Kasumi-1 (cell line): ENCODE data around the gene CDPF1.

Source experiments
- DNase-seq, 2 experiments: peaks; one replicate each; lab custom pipeline; 2025; lab: John Stamatoyannopoulos, UW

CDPF1 gene, protein sequence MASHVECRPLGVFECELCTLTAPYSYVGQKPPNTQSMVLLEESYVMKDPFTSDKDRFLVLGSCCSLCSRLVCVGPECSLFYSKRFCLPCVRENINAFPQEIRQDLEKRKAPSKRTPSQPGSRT

DNA sequence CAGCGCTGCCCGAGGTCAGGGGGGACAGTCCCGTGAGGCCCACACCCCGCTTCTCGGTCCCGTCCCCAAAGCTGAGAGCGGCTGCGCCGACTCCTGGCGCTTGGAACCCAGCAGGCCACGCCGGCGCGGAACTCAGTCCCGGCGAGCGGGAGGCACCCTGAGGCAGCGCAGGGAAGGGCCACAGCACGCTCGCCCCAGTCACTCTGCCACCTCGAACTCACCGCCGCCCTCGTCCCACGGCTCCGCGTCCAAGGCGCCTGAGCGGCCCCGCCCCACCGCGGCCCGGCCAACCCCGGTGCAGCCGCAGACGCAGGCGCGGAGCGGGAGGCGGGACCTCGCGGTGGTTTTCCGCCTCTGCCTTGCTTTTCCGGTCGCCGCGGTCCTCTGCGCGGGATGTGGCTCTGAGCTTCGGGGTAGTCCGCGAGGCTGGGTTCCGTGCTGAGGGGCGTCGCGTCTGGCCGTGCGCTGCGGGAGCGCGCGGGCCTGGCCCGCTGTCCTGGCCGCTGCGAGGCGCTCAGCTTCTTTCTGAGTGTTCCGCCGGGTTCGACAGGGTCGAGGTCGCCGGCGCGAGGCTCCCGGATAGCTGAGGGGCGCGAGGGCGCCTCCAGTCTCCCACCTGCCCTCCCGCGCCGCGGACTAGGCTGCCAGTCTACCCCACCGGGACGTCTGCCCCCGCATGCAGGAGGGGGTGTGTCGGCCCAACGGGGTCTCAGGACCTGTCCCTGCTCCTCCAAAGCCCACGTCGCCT is at the start of gene CDPF1:
Gene CDPF1 (minus strand): TSS at position 259 of the 748 bp plus-strand sequence. CDS start 2,009 bp downstream, outside the sequence.
- DNase-seq = peak; percentile 78 to 86

DNA sequence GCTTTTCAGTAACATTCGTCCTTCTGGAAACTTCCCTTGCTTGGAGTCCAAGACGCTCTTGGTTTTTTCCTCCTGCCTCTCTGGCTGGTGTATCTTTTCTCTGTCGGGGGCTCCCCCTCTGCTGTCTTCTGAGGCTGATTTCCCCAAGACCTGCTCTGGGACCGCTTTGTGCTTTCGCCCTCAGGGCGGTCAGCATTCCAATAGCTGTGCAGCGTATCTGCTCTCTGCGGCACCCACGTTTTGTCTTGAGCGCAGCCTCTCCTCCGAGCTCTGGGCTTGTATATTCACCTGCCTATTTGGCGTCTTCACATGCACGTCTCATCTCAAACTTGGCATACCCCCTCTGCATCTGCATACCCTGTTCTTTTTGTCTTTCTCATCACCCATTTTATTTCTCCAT is 49.0 kb upstream of the CDPF1 start:
- DNase-seq = no peak

DNA sequence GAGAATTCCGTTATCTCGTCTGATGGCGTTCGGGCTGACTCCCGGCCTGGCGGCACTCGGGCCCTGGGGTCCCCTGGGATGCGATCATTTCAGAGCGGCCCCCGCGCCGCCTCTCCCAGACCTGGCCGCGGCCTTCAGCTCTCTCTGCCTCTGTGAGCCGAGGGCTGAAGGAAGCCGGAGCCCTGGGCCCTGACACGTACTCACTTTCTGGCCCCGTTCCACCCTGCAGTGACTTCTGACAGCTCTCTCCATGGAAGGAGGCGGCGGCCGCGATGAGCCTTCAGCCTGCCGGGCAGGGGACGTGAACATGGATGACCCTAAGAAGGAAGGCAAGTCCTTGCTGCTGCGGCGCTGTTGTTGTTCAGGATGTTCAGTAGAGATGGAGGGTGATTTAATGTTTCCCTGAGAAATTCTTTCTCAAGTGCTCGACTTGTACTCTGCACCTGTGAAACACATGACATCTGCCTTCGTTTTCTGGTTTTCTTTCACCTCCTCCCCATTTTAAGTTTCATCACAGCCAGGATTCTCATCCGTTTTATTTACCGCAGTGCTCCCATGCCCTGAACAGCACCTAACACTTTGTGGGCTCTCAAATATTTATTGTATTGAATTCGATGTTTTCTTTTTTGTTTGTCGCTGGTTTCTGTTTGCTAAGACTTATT is 47.2 kb upstream of the CDPF1 start:
- peak; percentile 7 to 10 for DNase-seq

DNA sequence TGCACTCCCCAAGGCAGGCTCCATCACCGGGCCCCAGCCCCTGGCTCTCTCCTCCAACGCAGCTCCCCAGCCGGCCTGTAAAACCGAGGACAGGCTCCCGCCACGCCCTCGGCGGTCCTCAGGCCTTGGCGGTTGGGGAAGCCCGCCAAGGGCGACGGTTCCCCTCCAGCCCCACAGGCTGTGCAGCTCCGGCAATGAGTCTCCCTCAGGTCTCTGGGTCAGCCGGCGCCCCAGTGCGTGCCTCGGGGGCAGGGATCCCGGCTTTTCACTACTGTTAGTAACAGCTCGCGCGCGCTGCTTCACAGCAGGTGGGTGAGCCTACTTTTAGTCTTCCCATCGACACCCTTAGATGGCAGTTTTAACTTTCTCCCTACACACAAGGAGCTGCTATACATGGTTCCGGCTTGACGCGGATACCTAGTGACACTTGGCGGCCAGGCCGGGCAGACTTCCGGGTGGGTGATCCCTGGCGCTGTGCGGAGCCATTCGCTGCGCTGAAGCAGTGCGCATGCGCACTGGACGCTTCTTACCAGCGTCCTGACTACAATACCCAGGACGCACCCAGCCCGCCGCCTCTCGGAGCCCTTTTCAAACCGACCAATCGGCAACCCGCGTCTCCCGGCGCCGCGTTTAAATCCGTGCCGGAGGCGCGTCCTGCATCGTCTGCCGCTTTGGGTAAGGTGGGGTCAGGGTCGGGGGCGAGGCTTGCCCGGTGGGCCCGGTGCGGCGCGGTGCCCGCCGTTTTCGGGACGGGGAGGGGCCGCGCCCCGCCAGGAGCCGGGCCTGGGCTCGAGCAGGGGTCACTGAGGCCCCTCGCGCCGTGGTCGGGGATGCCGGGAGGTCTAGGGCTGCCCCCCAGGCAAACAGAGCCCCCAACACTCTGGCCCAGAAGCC is 46.4 kb upstream of the CDPF1 start, which contains the start of gene GTSE1:
Gene GTSE1 (plus strand): TSS at position 614 of the 894 bp plus-strand sequence. CDS start 531 bp downstream, outside the sequence.
- DNase-seq = peak; percentile 96

DNA sequence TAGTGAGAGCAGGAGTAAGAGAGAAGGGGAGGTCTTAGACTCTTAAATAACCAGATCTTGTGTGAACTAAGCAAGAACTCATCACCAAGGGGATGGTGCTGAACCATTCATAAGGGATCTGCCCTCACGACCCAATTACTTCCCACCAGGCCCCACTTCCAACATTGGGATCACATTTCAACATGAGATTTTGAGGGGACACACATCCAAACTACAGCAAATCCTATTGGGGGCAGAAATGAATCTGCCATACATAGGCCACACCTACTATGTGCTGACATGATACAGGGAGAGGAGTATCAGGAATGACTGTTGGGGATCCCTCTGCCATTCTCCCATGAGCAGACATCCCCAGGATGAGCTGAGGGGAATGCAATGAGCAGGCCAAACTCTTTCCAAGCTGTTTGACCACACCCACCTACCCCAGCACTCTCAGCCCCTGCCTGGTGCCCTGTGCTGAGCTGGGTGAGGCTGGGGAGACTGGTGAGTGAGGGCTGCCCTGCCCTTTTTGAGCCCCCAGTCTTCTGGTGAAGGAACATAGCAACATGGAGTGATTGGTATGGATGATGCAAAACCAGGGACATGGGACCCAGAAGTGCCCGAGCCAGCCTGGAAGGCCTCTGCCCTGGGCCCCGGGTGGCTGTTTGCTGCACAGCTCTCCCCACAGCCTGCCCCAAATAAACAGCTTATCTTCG is 45.3 kb upstream of the CDPF1 start:
- DNase-seq = no peak

DNA sequence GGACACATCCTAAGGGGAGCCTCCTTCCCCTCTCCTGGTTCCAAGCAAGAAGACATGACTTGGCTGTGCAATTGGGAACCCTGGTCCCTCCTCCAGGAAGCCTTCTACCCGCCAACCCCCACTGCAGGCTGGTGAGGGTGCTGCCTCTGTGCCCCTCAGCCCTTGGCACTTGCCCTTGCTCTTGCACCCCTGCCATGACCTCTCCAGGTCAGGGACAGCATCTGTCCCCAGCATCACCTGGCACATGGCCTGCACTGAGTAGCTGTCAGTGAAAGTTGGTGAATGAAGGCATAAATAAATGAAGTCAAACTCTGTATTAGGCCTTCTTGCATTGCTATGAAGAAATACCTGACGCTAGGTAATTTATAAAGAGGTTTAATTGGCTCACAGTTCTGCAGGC is 44.7 kb upstream of the CDPF1 start:
- no peak for DNase-seq

DNA sequence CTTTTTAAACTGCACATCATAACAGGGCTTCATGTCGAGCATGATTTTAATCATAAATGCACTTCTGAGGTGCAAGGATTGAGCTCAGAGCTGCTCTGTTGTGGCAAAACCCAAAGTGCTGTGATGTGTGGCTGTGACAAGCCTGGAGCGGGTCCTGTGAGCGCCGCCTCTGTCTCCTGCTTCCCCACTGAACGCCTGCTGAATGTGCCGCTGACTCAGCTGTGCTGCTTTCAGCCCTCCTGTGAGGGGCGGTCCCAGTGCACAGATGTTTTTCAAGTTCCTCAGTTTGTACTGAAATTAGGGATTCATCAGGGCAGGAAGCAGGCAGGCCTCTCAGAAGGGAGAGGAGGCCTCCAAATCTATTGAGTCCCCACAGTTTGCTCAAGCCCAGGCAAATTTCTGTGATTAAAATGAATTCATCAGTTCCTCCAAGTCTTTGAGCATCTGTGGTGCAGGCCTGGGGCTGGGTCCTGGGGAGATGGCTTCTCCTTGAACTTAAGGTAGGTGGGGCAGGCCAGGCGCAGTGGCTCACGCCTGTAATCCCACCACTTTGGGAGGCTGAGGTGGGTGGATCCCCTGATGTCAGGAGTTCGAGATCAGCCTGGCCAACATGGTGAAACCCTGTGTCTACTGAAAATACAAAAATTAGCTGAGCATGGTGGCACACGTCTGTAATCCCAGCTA is 43.6 kb upstream of the CDPF1 start:
- DNase-seq = peak; percentile 91 to 92

DNA sequence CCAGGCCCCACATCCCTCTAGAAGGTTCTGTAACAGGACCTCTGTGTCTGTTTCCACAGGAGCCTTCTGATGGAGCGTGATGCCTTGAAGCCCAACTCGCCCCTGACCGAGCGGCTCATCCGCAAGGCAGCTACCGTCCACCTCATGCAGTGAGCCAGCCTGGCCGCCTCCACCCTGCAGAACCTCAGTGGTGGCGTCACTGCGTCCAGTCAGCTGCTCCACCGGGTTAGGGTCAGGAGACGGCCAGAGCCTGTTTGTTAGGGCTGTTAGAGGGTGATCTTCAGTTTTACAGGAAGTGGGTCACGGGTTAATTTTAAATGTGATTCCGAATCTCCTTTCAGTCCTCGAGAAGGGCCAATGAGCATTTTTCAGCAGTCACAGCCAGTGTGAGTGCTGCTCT is 42.6 kb upstream of the CDPF1 start:
- no peak for DNase-seq

DNA sequence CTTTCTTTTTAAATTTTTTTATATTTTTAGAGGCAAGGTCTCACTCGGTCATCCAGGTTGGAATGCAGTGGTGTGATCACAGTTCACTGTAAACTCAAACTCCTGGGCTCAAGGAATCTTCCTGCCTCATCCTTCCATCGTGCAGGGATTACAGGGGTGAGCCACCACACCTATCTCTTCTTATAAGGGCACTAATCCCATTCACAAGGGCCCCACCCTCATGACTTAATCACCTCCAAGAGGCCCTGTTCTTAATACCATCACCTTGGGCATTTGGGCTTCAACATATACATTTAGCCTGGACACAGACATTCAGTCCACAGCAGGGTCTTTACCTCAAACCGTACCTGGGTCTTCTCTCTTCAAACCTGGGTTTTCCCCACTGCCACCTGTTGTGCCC is 42.1 kb upstream of the CDPF1 start:
- no peak for DNase-seq

DNA sequence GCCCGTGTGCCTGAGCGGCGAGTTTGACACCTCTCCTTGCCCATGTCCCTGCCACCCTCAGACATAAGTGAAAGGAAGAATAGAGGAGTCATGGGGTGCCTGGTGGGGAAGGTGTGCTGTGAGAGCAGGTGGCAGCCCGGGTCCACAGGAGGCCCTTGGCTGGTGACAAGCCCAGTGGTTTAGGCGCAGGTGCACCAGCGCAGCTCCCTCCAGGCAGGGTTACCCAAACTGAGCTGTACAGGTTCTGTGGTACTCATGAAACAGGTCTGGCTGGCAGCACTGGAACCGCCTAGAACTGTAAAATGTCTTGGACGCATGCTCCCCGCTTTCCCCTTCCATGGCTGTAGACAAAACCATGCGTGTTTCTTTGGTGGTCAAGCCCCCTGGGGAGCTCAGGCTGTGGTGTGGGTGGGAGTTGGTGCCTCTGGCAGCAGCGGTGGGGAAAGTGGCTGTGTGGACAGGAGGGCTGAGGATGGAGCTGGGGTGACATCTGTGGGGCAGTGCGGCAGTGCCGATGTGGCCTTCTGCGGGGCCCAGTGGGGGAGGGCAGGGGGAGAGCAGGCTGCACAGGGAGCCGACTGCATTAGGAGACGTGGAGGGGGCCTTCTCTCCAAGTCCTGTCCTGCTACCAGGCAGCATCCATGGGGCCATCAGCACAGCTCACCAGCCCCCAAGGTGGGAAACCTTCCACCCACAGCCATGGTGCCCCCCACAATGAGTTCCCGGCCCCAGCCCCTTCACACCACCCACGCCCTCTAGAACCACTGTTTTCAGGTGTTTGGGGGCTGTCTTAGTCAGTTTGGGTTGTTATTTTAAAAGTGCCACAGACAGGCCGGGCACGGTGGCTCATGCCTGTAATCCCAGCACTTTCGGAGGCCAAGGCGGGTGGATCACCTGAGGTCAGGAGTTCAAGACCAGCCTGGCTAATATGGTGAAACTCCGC is 41.0 kb upstream of the CDPF1 start:
- DNase-seq = no peak

DNA sequence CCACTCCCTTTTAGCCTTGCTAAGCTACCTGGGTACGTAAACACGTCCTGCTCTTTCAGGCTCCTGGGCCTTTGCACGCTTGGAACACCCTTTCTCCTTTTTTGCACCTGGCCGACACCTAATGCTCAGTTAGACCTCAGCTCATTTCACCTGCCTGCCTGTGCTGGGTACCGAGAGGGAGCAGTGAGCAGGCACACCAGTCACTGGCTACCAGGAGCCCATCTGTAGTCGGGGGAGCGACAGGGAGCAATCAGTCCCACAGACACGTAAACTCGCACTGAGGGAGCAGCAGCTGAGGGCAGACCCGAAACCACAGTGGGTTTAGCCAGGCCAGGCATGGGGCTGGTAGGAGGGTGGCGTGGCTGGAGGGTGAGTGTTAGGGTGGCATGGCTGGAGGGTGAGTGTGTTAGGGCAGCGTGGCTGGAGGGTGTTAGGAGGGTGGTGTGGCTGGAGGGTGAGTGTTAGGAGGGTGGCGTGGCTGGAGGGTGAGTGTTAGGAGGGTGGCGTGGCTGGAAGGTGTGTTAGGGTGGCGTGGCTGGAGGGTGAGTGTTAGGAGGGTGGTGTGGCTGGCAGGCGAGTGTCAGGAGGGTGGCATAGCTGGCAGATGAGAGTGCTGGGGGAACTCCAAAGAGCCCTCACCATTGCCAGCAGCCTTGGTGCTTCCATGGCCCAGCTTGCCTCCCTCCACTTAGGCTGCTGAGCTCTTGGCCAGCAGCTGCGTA is 40.2 kb upstream of the CDPF1 start:
- DNase-seq = no peak

DNA sequence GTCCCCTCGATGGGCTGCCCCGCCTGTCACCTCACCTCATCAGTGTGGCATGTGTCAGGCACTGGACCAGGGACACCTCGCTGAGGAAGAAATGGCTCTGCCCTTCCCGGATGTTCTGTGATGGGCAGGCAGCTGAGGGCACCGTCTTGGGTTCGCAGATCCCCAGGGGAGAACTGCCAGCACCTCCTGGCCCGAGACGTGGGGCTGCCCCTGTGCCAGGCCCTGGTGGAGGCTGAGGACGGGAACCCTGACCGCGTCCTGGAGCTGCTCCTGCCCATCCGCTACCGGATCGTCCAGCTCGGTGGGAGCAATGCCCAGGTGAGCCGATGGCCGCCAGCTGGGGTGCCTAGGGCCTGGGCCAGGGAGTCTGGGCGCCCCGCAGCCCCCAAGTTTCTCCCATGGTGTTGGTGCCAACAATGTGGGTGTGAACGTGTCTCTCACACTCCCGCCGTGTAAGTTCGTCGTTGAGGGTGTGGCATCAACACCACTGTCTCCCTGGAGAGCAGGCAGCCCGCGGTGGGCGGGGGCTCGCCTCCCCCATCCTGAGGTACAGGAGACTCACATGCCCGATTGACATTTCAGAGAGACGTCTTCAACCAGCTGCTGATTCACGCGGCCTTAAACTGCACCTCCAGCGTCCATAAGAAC is 39.3 kb upstream of the CDPF1 start:
- no peak for DNase-seq

DNA sequence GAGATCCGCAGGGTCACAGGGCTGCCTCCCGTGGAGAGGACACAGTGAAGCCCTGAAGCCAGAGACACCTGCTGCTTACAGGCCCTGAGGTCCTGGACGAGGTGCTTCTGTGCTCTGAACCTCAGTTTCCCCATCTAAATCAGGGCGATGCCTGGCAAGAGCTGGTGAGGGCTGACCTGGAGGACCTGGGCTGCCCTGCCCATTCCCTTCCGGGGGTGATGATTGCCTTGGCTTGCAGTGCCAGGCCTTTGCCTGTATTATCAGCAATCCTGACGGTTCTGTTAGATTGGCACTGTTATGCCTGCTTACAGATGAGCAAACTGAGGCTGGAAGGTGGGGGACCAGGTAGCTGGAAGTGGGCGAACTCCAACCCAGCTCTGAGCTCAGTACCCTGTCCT is 38.8 kb upstream of the CDPF1 start:
- DNase-seq = no peak

DNA sequence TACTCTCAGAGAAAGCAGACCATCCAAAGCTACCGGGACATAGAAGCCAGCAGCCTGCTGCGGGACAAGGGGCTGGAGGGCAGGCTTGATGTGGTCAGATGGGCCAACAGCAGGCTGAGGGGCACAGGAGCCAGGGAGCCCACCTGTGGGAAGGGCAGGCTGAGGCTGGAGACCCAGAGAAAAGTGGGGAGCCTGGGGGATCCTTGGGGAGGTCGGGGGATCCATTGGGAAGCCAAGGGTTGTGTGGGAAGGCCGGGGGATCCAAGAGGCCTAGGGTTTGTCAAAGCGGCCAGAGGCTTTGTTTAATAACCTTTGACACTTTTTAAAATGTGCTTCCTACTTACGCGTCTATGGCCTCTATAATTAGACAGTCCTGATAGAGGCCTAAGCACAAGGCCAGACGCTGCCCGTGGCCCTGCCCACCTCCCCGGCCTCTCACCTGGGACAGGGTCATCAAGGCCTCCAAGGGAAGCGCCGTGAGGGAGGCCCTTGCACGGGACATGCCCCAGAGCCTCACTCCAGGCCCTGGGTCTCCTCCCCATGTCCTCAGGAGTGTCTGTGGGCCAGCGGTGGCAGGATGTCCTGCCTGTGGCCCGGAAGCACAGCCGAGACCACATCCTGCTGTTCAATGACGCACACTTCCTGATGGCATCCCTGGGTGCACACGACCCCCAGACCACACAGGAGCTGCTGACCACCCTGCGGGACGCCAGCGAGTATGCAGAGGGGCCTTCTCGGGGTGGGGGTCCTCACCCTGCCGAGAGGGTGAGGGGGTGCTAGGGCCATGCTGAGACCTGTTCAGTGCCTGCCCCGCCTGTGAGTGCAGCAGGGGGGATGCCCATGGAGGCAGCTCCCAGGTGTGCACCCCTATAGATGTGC is 38.0 kb upstream of the CDPF1 start:
- DNase-seq = peak; percentile 35 to 54

DNA sequence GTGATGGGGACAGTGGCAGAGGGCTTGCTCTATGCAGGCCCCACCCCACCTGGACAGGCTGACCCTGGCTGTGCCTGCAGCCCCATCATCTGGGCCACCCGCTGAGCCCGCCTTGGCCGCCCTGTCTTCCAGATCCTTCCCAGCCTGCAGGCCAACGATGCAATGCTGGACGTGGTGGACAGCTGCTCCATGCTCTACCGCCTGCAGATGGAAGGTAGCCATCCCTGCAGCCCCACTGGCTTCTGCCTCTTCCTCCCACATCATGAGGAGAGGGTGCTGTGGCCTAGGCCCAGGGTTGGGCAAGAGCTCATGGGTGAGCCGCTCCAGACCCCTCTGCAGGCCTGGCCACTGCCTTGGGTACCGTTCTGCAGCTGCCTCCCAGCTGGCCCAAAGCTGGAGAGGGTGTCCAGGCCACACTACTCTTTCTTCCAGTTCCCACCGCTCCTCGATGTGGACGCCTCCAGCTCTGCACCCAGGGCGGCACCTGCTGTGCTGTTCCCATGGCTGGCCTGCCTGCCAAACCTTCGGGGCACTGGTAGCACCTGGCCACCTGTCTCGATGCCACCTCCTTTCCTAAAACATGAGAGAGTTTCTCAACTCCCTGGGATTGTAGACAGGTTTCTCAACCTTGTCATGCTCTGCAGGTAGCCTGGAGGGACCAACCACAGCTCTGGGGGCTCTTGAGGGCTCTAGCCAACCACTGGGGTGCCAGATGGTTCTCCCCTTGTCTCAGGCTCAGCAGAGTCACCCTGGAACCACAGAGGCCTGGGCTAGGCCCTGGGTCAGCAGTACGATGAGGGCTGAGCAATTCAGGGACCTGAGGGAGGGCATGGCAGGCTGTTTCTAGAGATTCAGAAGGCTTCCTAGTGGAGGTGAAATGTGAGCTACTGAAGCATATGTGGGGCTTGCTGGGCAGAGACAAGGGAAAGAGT is 37.1 kb upstream of the CDPF1 start:
- no peak for DNase-seq

DNA sequence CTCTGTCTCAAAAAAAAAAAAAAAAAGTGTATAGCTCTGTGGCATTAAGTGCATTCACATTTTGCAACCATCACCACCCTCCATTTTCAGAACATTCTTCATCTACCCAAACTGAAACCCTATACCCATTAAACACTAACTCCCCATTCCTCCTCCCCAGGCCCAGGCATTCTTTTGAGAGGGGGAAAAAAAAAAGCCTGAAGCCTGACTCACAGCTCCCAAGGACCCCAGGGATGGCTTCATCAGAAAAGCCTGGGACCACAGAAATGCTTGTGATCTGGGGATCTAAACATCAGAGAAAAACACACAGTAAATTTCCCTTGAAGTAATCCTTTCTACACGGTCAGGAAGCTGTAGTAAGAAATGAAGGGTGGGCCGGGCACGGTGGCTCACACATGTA is 35.9 kb upstream of the CDPF1 start:
- DNase-seq = no peak
